IPS-20b (cell line): ENCODE measurements around the gene PIF1.
A peak's percentile ranks its signal among the peaks of the same experiment; 100 is the strongest.
"Not testable (repeated sequence)": the region's sequence is repeated elsewhere in the genome, so short reads cannot be mapped to it uniquely, and the experiment has no call there.

Source experiments
- H3K27ac ChIP-seq: one replicate; pipeline ENCODE4 v1.5.1; 2013; ENCODE audit warnings: low read length
- H3K27me3 ChIP-seq: 2 replicates; pipeline ENCODE4 v1.6.1; 2013; ENCODE audit warnings: mild to moderate bottlenecking, low read length, inconsistent platforms; ENCODE audit not compliant: insufficient read depth
- H3K36me3 ChIP-seq: 2 replicates; pipeline ENCODE4 v1.6.1; 2013; ENCODE audit warnings: low read depth, mild to moderate bottlenecking, inconsistent platforms, low read length, moderate library complexity; ENCODE audit not compliant: insufficient read depth
- H3K4me1 ChIP-seq: 2 replicates; pipeline ENCODE4 v1.6.1; 2013; ENCODE audit warnings: mild to moderate bottlenecking, control low read depth, inconsistent platforms, low read length, moderate library complexity; ENCODE audit not compliant: insufficient read depth
- H3K4me3 ChIP-seq: 2 replicates; pipeline ENCODE4 v1.5.1; 2013; ENCODE audit warnings: mild to moderate bottlenecking, low read length, inconsistent platforms
- H3K9ac ChIP-seq: 2 replicates; pipeline ENCODE4 v1.6.1; 2013; ENCODE audit warnings: low read depth, mild to moderate bottlenecking, inconsistent platforms, low read length, moderate library complexity
- H3K9me3 ChIP-seq: 2 replicates; pipeline ENCODE4 v1.6.1; 2013; ENCODE audit warnings: mild to moderate bottlenecking, low read depth, low read length, inconsistent platforms; ENCODE audit not compliant: insufficient read depth

PIF1 gene

DNA sequence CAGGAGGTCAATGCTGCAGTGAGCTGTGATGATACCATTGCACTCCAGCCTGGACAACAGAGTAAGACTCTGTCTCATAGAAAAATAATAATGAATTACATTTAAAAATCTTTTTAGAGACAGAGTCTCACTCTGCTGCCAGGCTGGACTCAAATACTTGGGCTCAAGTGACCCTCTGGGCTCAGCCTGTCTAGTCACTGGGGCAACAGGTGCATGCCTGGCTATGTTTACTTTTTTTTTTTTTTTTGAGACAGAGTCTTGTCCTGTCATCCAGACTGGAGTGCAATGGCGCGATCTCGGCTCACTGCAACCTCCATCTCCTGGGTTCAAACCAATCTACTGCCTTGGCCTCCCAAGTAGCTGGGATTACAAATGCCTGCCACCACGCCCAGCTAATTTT lies 8.2 kb upstream of the PIF1 start:
- Histone ChIP-seq H3K4me3 (no peak overlapping the region), H3K4me1 (peaks cover 4% of the 10 kb centered on the region; the same call in 1 of the 2 replicates), H3K27me3 (no peaks in the 10 kb centered on the region), H3K9me3 (no peaks in the 10 kb centered on the region), H3K27ac (no peak overlapping the region), H3K9ac (no peak overlapping the region), H3K36me3 (no peaks in the 10 kb centered on the region)

DNA sequence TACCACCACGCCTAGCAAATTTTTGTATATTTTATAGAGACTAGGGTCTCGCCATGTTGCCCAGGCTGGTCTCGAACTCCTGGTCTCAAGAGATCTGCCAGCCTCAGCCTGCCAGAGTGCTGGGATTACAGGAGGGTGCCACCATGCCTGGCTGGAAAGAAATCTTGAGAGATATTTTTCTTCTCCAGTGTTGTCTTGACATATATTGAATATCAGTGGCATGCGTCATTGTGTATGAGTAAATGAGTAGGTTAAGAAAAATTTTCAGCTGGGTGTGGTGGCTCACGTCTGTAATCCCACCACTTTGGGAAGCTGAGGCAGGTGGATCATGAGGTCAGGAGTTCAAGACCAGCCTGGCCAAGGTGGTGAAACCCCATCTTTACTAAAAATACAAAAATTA lies 3.5 kb upstream of the PIF1 start:
- H3K27ac ChIP-seq, result no peak overlapping the region
- no peaks in the 10 kb centered on the region for H3K36me3 ChIP-seq
- no peak overlapping the region for H3K4me3 ChIP-seq
- no peaks in the 10 kb centered on the region; the same call in 1 of the 2 replicates for H3K4me1 ChIP-seq
- peaks cover 5% of the 10 kb centered on the region; the same call in 1 of the 2 replicates for H3K27me3 ChIP-seq
- no peak overlapping the region for H3K9ac ChIP-seq
- no peaks in the 10 kb centered on the region for H3K9me3 ChIP-seq

DNA sequence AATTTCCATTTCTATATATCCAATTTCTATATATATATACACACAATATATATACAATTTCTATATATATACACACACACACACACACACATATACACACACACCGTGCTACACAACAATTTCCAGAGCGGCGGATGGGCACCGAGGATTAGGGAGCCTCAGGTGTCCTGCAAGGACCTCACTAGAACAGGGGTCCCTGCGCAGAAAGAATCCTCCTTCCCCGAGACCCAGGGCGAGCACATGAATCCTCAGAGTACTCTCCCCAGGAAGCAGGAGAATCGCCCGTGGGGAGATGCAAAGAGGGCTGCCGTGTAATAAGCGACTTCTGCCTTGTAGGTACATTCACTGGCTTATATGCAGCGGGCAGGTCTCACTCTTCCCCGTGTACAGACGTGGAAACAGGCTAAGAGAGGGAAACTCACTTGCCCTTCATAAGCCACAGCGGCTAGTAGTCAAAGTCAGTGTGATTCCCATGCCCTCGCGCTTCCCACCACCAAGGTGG lies 467 bp downstream of the PIF1 start:
- Histone ChIP-seq H3K9me3 (no peaks in the 10 kb centered on the region), H3K4me1 (no peaks in the 10 kb centered on the region; the same call in 1 of the 2 replicates), H3K36me3 (peaks cover 29% of the 10 kb centered on the region), H3K9ac (peak overlapping the region; percentile 92), H3K27ac (peak overlapping the region; percentile 48), H3K27me3 (peaks cover 5% of the 10 kb centered on the region; the same call in 1 of the 2 replicates), H3K4me3 (peak overlapping the region; percentile 87)

DNA sequence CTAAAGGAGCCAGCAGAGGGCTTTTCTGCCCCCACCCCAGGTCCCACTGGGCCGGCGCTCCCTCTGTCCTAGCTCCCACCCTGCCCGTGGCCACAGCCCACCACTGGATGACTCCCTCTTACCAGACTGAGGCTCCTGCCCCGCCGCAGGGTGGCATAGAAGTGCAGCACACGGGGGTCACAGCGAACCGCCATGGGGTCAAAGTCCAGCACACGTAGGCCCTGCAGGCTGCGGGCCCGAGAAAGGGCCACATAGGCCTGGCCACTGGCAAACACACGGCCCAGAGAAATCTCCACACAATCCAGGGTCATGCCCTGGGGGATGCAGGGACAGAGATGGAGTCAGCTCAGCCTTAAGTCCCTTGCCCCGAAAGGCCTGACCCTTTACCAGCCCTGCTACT lies 9.0 kb downstream of the PIF1 start:
- H3K36me3 ChIP-seq, result peaks cover 57% of the 10 kb centered on the region
- no peak overlapping the region for H3K27ac ChIP-seq
- no peaks in the 10 kb centered on the region for H3K9me3 ChIP-seq

DNA sequence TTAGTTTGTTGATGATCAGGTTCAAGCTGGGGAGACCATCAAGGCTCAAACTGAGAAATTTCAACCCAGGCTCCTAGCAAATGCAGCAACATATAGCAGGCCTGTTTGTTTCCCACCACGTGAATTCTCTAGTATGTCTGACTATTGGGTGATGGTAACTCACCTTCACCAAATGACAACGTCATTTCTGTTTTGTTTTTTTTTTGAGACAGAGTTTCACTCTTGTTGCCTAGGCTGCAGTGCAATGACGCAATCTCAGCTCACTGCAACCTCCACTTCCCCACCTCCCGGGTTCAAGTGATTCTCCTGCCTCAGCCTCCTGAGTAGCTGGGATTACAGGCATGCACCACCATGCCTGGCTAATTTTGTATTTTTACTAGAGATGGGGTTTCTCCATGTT lies 10.5 kb downstream of the PIF1 start:
- not testable (repeated sequence) for H3K9ac ChIP-seq, H3K27ac ChIP-seq, H3K9me3 ChIP-seq, H3K27me3 ChIP-seq, H3K4me3 ChIP-seq
- peaks cover 21% of the 10 kb centered on the region for H3K4me1 ChIP-seq
- peaks cover 43% of the 10 kb centered on the region for H3K36me3 ChIP-seq

More for the DNA sequence above, 9.0 kb downstream of the PIF1 start:
- Histone ChIP-seq H3K4me3 (no peak overlapping the region), H3K27me3 (no peaks in the 10 kb centered on the region), H3K4me1 (peaks cover 7% of the 10 kb centered on the region), H3K9ac (no peak overlapping the region)

DNA sequence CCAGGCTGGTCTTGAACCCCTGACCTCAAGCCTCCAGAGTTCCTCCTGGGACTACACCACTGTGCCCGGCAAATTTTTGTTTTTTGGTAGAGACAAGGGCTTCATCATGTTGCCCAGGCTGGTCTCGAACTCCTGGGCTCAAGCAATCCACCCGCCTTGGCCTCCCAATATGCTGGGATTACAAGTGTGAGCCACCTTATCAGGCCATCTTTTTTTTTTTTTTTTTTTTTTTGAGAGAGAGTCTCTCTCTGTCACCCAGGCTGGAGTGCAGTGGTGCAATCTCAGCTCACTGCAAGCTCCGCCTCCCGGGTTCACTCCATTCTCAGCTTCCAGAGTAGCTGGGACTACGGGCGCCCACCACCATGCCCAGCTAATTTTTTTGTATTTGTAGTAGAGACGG lies 11.2 kb downstream of the PIF1 start:
- H3K4me3 ChIP-seq, H3K9me3 ChIP-seq, H3K27me3 ChIP-seq, H3K9ac ChIP-seq, H3K27ac ChIP-seq: not testable (repeated sequence)
- Histone ChIP-seq H3K36me3 (peaks cover 36% of the 10 kb centered on the region), H3K4me1 (peaks cover 27% of the 10 kb centered on the region)

DNA sequence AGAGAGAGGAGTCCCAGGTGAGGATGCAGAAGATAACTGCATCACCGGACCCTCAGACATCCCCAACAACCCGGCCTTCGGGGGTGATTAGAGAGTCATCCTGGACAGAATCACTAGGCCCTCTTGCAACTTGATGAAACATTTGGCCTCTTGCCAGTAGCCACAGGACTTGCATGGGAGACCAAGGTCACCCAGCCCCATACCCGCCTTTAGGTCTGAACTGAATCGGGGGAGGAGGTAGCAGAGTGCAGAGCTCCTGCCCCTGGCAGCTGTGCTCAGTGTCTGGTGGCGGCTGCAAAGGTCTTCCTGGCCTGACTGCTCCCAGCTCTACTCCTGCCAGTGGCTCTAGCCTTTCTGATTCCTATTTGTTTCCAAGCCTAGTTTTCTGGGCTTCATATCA lies 12.4 kb downstream of the PIF1 start:
- peaks cover 34% of the 10 kb centered on the region for H3K4me1 ChIP-seq
- H3K4me3 ChIP-seq, result no peak overlapping the region
- peaks cover 24% of the 10 kb centered on the region for H3K36me3 ChIP-seq
- H3K9me3 ChIP-seq, result no peaks in the 10 kb centered on the region
- H3K27ac ChIP-seq, result no peak overlapping the region
- H3K9ac ChIP-seq, result no peak overlapping the region
- no peaks in the 10 kb centered on the region for H3K27me3 ChIP-seq

DNA sequence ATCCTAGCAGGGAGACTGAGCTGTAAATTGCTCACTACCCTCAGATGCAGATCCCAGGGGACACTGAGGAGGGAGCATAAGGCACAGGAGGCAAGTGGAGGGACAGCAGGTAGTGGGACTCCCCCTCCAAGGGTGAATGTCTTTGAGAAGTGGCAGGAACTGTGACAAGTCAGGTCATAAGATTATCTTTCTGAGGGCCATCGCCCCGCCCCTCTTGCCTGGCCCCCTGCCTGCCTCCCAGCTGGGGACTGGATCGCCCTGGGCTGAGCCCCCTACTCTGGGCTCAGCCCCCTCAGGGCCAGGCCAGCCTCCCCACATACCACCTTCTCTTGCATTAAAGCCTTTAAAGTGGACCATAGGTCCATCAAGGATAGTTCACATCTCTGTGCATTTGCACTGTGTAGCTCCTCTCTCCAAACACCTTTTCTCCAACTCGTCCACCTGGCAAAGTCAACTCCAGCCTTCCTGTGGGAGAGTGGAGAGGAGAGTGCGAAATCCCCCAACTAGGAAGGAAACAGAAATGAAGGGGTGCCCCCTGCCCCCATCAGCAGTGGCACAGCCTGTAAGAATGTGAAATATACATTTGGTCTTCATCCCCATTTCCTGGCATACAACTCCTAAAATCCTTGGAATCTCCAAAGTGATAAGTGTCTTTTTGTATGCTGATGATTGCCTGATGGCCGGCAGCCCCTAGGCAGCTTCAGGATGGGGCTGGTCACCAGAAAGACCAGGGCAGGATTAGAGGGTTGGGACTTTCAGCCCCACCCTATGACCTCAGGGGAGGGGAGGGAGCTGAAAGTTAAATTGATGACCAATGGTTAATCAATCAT lies 14.7 kb downstream of the PIF1 start:
- Histone ChIP-seq H3K4me3 (peak overlapping the region; percentile 58), H3K9me3 (no peaks in the 10 kb centered on the region), H3K27ac (peak overlapping the region; percentile 63), H3K9ac (peak overlapping the region; percentile 84), H3K27me3 (no peaks in the 10 kb centered on the region), H3K36me3 (peaks cover 5% of the 10 kb centered on the region; the same call in 1 of the 2 replicates), H3K4me1 (peaks cover 52% of the 10 kb centered on the region)

DNA sequence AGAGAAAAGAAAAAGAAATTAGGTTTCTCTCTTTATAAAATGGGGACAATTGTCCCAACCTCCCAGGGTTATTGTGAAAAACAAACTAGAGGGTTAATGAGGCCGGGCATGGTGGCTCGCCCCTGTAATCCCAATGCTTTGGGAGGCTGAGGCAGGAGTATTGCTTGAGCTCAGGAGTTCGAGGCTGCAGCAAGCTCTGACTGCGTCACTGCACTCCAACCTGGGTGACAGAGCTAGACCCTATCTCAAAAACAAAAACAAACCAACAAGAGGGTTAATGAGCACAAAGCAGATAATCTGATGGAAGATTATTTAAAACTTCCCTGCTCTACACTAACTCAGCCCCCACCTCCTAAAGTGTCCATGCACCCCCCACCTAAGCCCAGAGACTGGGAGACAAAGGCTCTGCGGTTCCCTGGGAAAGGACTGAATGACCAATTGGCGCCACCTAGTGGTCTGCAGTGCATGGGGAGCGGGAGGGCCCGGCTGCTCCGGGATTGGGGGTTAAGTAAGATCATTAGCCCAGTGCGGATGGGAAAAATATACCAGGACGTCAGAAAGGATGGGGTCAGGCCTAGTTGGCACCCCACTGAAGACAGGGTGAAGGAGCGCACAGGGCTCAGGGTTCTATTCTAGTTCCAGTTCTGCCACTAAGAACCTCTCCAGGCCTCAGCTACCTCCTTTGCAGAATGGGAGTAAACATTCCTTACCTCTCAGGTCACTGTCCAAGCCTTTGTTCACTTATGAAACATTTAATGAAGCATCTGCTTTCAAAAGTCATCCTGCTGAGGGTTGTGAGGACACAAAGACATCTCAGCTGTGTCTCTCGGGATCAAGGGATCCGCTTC lies 15.6 kb downstream of the PIF1 start:
- no peaks in the 10 kb centered on the region for H3K27me3 ChIP-seq
- peaks cover 52% of the 10 kb centered on the region for H3K4me1 ChIP-seq
- peak overlapping the region; percentile 58 for H3K4me3 ChIP-seq
- no peaks in the 10 kb centered on the region for H3K9me3 ChIP-seq
- peak overlapping the region; percentile 97 for H3K27ac ChIP-seq
- H3K36me3 ChIP-seq, result no peaks in the 10 kb centered on the region
- H3K9ac ChIP-seq, result peak overlapping the region; percentile 84

DNA sequence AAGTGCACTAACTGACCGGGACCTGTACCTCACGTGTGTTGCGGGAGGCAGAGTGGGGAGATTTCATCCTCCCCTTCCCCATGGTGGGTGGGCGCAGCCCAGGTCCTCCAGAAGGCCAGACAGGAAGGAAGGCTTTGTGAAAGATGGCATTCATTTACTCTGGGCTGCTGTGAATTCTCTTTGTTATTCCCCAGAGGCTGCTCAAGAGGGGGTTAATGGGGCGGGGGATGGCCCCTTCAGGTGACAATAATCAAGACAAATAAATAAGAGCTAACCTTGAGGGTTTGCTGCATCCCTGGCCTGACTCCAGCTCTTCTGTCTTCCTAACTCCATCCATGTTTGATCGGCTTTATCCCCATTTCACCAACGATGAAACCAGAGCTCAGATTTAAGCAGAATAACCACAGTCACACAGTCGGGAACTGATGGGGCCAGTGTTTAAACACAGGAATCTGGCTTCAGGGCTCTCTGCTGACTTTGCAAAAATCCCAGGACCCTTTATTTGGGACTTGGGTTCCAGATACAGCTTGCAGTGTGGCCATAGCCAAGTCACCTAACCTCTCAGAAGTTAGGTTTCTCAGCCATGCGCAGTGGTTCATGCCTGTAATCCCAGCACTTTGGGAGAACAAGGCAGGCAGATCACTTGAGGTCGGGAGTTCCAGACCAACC lies 16.5 kb downstream of the PIF1 start:
- Histone ChIP-seq H3K27me3 (no peaks in the 10 kb centered on the region), H3K27ac (peak overlapping the region; percentile 97), H3K4me3 (peak overlapping the region; percentile 53; the same call in 1 of the 2 replicates), H3K9ac (peak overlapping the region; percentile 84), H3K9me3 (no peaks in the 10 kb centered on the region), H3K4me1 (peaks cover 52% of the 10 kb centered on the region), H3K36me3 (no peaks in the 10 kb centered on the region)

DNA sequence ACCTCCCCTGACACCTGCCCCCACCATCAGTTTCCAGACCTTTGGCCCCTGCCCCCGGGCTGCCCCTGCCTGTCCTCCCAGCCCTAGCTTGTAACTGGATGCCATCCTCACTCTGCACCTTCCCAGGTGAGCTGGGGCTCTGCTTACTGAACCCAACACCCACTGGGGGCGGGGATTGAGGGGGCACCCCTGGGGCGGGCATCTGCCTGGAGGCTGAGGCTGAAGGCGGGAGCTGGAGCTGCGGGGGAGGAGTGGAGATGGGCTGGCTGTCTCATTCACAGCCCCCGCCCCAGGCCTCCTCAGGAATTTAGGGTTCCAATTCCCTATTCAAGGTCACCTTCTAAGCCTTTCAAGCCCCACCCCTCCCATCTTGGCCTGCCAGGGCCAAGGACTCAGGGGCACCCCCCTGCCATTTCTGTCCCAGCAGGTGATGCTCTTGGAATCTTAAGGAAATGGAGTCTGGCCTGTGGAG lies 17.7 kb downstream of the PIF1 start:
- Histone ChIP-seq H3K36me3 (no peaks in the 10 kb centered on the region), H3K9me3 (no peaks in the 10 kb centered on the region), H3K4me3 (peak overlapping the region; percentile 57; the same call in 1 of the 2 replicates), H3K27ac (peak overlapping the region; percentile 97), H3K4me1 (peaks cover 52% of the 10 kb centered on the region), H3K27me3 (no peaks in the 10 kb centered on the region), H3K9ac (peak overlapping the region; percentile 84)
